Measurements from ENCODE around the gene GPR32.
A peak's percentile ranks its signal among the peaks of the same experiment; 100 is the strongest.
"Not testable (repeated sequence)": the region's sequence is repeated elsewhere in the genome, so short reads cannot be mapped to it uniquely, and the experiment has no call there.

GPR32 gene

DNA sequence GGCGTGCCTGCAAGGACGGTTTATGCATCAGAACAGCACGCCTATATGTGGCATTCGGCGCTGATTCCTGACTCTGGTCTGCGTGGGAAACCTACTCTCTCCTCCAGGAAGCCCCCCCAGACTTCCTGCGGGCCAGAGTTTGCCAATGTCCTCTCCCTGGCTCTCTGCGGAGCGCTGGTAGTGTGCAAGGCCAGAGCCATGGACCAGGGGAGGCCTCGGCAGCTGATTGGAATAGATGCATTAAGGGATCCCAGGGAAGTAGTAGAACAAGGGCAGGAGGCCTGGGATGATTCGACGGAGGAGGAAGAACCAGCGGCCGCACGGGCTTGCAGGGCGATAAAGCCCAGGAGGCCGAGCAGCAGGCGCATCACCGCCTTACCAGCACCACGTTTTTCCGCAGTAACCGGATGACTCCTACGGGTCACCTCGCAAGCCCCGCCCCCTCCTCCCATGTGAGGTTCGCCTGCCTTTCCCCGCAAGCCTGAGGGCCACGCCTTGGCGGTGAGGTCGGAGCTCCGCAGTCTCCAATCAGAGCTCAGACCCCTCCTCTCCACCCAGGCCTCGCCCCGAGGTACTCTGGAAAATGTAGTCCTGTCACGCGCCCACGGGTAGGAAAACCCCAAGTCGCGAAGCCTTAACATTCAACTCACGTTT lies 42.1 kb upstream of the GPR32 start:
- no peak overlapping the region for H3K27ac ChIP-seq (ENCODE audit: low read depth, low read length)
- H3K27me3 ChIP-seq (ENCODE audit: control insufficient read depth, insufficient read depth, low read length): peaks cover 13% of the 10 kb centered on the region
- peak overlapping the region; percentile 54 for H3K9ac ChIP-seq (ENCODE audit: low read length)
- no peaks in the 10 kb centered on the region for H3K9me3 ChIP-seq (ENCODE audit: control insufficient read depth, insufficient read depth, low read depth, low read length)
- H3K36me3 ChIP-seq (ENCODE audit: control insufficient read depth, insufficient read depth, low read length): no peaks in the 10 kb centered on the region
- H3K4me1 ChIP-seq (ENCODE audit: control insufficient read depth, insufficient read depth, low read length): peaks cover 21% of the 10 kb centered on the region
- H3K4me3 ChIP-seq (ENCODE audit: low read depth, low read length): peak overlapping the region; percentile 42

- Histone ChIP-seq H3K9me3 (ENCODE audit: control insufficient read depth, insufficient read depth, low read depth, low read length) (no peaks in the 10 kb centered on the region), H3K27me3 (ENCODE audit: control insufficient read depth, insufficient read depth, low read length) (no peaks in the 10 kb centered on the region; the same call in 1 of the 2 replicates), H3K9ac (ENCODE audit: low read length) (no peak overlapping the region), H3K36me3 (ENCODE audit: control insufficient read depth, insufficient read depth, low read length) (no peaks in the 10 kb centered on the region), H3K4me1 (ENCODE audit: control insufficient read depth, insufficient read depth, low read length) (peaks cover 16% of the 10 kb centered on the region; the same call in 1 of the 2 replicates), H3K4me3 (ENCODE audit: low read depth, low read length) (no peak overlapping the region), H3K27ac (ENCODE audit: low read depth, low read length) (no peak overlapping the region)
Measured at GRCh38 chr19:50729894-50730293, 40.4 kb upstream of the GPR32 start.

- Histone ChIP-seq H3K9me3 (ENCODE audit: control insufficient read depth, insufficient read depth, low read depth, low read length) (no peaks in the 10 kb centered on the region), H3K27me3 (ENCODE audit: control insufficient read depth, insufficient read depth, low read length) (peaks cover 3% of the 10 kb centered on the region; the same call in 1 of the 2 replicates), H3K4me3 (ENCODE audit: low read depth, low read length) (no peak overlapping the region), H3K27ac (ENCODE audit: low read depth, low read length) (no peak overlapping the region), H3K36me3 (ENCODE audit: control insufficient read depth, insufficient read depth, low read length) (no peaks in the 10 kb centered on the region), H3K4me1 (ENCODE audit: control insufficient read depth, insufficient read depth, low read length) (no peaks in the 10 kb centered on the region), H3K9ac (ENCODE audit: low read length) (no peak overlapping the region)
Measured at GRCh38 chr19:50735869-50736268, 34.4 kb upstream of the GPR32 start.

GRCh38 chr19:50736338-50736737 lies 33.9 kb upstream of the GPR32 start:
- Histone ChIP-seq H3K9ac (ENCODE audit: low read length) (no peak overlapping the region), H3K9me3 (ENCODE audit: control insufficient read depth, insufficient read depth, low read depth, low read length) (no peaks in the 10 kb centered on the region), H3K36me3 (ENCODE audit: control insufficient read depth, insufficient read depth, low read length) (no peaks in the 10 kb centered on the region), H3K4me3 (ENCODE audit: low read depth, low read length) (no peak overlapping the region), H3K27me3 (ENCODE audit: control insufficient read depth, insufficient read depth, low read length) (peaks cover 3% of the 10 kb centered on the region), H3K4me1 (ENCODE audit: control insufficient read depth, insufficient read depth, low read length) (no peaks in the 10 kb centered on the region), H3K27ac (ENCODE audit: low read depth, low read length) (no peak overlapping the region)

GRCh38 chr19:50739132-50739913 lies 30.9 kb upstream of the GPR32 start:
- H3K4me3 ChIP-seq (ENCODE audit: low read depth, low read length): no peak overlapping the region
- H3K9me3 ChIP-seq (ENCODE audit: control insufficient read depth, insufficient read depth, low read depth, low read length): no peaks in the 10 kb centered on the region
- H3K36me3 ChIP-seq (ENCODE audit: control insufficient read depth, insufficient read depth, low read length): no peaks in the 10 kb centered on the region
- no peaks in the 10 kb centered on the region for H3K4me1 ChIP-seq (ENCODE audit: control insufficient read depth, insufficient read depth, low read length)
- no peak overlapping the region for H3K9ac ChIP-seq (ENCODE audit: low read length)
- no peak overlapping the region for H3K27ac ChIP-seq (ENCODE audit: low read depth, low read length)
- peaks cover 3% of the 10 kb centered on the region for H3K27me3 ChIP-seq (ENCODE audit: control insufficient read depth, insufficient read depth, low read length)

- H3K9ac ChIP-seq (ENCODE audit: low read length): no peak overlapping the region
- no peaks in the 10 kb centered on the region for H3K4me1 ChIP-seq (ENCODE audit: control insufficient read depth, insufficient read depth, low read length)
- no peak overlapping the region for H3K27ac ChIP-seq (ENCODE audit: low read depth, low read length)
- H3K4me3 ChIP-seq (ENCODE audit: low read depth, low read length): no peak overlapping the region
- no peaks in the 10 kb centered on the region for H3K36me3 ChIP-seq (ENCODE audit: control insufficient read depth, insufficient read depth, low read length)
- H3K9me3 ChIP-seq (ENCODE audit: control insufficient read depth, insufficient read depth, low read depth, low read length): no peaks in the 10 kb centered on the region
- peaks cover 3% of the 10 kb centered on the region for H3K27me3 ChIP-seq (ENCODE audit: control insufficient read depth, insufficient read depth, low read length)
Measured at GRCh38 chr19:50739914-50740426, 30.3 kb upstream of the GPR32 start.

DNA sequence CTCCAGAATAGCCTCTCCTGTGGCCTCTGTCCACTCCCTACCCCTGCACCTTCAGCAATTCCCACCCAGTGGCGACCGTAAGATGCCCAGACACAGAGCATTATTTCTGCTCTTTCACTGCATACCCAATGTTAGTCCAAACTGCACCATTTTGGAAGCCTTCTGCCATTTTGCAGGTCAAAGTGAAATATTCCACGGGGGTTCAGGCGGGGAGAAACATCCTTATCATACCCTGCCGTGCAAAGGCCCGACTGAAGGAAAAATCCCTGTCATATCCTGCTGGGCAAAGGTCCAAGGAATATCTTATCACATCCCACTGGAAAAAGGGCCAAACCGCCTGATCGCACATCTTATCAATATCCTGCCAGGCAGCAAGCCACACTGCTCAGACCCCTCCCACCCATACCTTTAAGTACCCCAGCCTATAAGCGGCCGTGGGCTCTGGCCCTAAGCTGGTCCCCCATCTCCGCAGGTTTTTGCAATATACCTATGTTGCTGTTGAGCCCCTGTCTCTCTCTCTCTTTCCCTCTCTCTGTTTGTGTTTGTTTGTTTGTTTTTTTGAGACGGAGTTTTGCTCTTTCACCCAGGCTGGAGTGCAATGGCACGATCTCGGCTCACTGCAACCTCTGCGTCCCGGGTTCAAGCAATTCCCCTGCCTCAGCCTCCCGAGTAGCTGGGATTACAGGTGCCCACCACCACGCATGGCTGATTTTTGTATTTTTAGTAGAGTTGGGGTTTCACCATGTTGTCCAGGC lies 28.9 kb upstream of the GPR32 start:
- Histone ChIP-seq H3K27ac (ENCODE audit: low read depth, low read length) (no peak overlapping the region), H3K9me3 (ENCODE audit: control insufficient read depth, insufficient read depth, low read depth, low read length) (no peaks in the 10 kb centered on the region), H3K9ac (ENCODE audit: low read length) (no peak overlapping the region), H3K4me3 (ENCODE audit: low read depth, low read length) (no peak overlapping the region), H3K36me3 (ENCODE audit: control insufficient read depth, insufficient read depth, low read length) (no peaks in the 10 kb centered on the region), H3K4me1 (ENCODE audit: control insufficient read depth, insufficient read depth, low read length) (no peaks in the 10 kb centered on the region), H3K27me3 (ENCODE audit: control insufficient read depth, insufficient read depth, low read length) (peaks cover 3% of the 10 kb centered on the region)

- no peak overlapping the region for H3K27ac ChIP-seq (ENCODE audit: low read depth, low read length)
- H3K4me3 ChIP-seq (ENCODE audit: low read depth, low read length): no peak overlapping the region
- no peaks in the 10 kb centered on the region for H3K9me3 ChIP-seq (ENCODE audit: control insufficient read depth, insufficient read depth, low read depth, low read length)
- no peak overlapping the region for H3K9ac ChIP-seq (ENCODE audit: low read length)
- peaks cover 3% of the 10 kb centered on the region for H3K27me3 ChIP-seq (ENCODE audit: control insufficient read depth, insufficient read depth, low read length)
- no peaks in the 10 kb centered on the region for H3K4me1 ChIP-seq (ENCODE audit: control insufficient read depth, insufficient read depth, low read length)
- H3K36me3 ChIP-seq (ENCODE audit: control insufficient read depth, insufficient read depth, low read length): no peaks in the 10 kb centered on the region
Measured at GRCh38 chr19:50743537-50743936, 26.7 kb upstream of the GPR32 start.

DNA sequence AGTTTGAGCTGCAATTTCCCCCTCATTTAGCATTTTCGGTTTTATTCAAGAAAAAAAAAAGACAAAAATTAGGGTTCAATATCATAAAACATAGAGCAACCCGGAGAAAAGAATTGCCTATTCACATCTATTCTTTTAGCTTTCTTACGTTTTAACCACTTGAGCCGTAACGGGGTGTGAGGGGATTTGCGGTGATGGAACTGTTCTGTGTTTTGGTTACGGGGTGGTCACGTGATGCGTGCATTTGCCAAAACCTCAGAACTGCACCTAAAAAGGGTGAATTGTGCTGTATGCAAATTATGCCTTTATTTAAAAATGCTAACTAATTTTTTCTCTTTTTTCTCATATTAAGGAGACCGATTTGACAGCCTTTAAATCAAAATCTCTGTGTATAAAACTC lies 25.0 kb upstream of the GPR32 start:
- Histone ChIP-seq H3K9ac (ENCODE audit: low read length) (no peak overlapping the region), H3K4me1 (ENCODE audit: control insufficient read depth, insufficient read depth, low read length) (no peaks in the 10 kb centered on the region), H3K9me3 (ENCODE audit: control insufficient read depth, insufficient read depth, low read depth, low read length) (no peaks in the 10 kb centered on the region), H3K4me3 (ENCODE audit: low read depth, low read length) (no peak overlapping the region), H3K27me3 (ENCODE audit: control insufficient read depth, insufficient read depth, low read length) (no peaks in the 10 kb centered on the region; the same call in 1 of the 2 replicates), H3K36me3 (ENCODE audit: control insufficient read depth, insufficient read depth, low read length) (no peaks in the 10 kb centered on the region), H3K27ac (ENCODE audit: low read depth, low read length) (no peak overlapping the region)

DNA sequence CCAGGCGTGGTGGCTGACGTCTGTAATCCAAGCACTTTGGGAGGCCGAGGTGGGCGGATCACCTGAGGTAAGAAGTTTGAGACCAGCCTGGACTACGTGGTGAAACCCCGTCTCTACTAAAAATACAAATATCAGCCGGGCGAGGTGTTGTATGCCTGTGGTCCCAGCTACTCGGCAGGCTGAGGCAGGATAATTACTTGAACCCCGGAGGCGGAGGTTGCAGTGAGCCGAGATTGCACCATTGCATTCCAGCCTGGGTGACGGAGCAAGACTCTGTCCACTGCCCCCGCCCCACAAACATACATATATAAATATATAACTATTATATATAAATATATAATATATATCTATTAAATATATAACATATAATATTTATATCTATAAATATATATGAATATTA lies 23.1 kb upstream of the GPR32 start:
- H3K9me3 ChIP-seq (ENCODE audit: control insufficient read depth, insufficient read depth, low read depth, low read length); H3K4me3 ChIP-seq (ENCODE audit: low read depth, low read length); H3K9ac ChIP-seq (ENCODE audit: low read length); H3K4me1 ChIP-seq (ENCODE audit: control insufficient read depth, insufficient read depth, low read length); H3K27ac ChIP-seq (ENCODE audit: low read depth, low read length); H3K36me3 ChIP-seq (ENCODE audit: control insufficient read depth, insufficient read depth, low read length); H3K27me3 ChIP-seq (ENCODE audit: control insufficient read depth, insufficient read depth, low read length): not testable (repeated sequence)

DNA sequence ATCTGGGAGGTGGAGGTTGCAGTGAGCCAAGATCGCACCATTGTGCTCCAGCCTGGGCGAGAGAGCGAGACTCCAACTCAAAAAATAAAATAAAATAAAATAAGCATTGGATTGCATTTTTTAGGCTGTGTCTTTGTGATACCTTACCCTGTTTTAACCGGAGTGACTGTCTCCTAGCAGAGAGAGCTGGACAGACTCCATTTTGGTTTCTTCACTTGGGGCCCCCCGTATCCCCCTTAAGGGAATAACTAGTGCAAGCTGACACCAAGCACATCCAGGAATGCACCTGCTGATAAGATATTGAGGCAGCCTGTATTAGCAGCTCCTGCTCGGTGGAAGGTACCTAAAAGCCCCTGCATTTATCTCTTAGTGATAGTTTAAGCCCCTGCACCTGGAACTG lies 20.8 kb upstream of the GPR32 start:
- no peak overlapping the region for H3K9ac ChIP-seq (ENCODE audit: low read length)
- H3K36me3 ChIP-seq (ENCODE audit: control insufficient read depth, insufficient read depth, low read length): no peaks in the 10 kb centered on the region
- no peaks in the 10 kb centered on the region for H3K4me1 ChIP-seq (ENCODE audit: control insufficient read depth, insufficient read depth, low read length)
- H3K27me3 ChIP-seq (ENCODE audit: control insufficient read depth, insufficient read depth, low read length): no peaks in the 10 kb centered on the region
- H3K9me3 ChIP-seq (ENCODE audit: control insufficient read depth, insufficient read depth, low read depth, low read length): no peaks in the 10 kb centered on the region
- no peak overlapping the region for H3K27ac ChIP-seq (ENCODE audit: low read depth, low read length)
- no peak overlapping the region for H3K4me3 ChIP-seq (ENCODE audit: low read depth, low read length)
